ENCODE data around the gene RACK1. TPM values are rescaled to one million over a fixed set of nuclear protein-coding genes. Genes with fewer than 3 reads are reported as not detected.

Gene RACK1
- polyA plus RNA-seq, 2 of the 4 experiments (the other 2 are of a cell fraction), result 2,590 to 3,139 TPM

DNA sequence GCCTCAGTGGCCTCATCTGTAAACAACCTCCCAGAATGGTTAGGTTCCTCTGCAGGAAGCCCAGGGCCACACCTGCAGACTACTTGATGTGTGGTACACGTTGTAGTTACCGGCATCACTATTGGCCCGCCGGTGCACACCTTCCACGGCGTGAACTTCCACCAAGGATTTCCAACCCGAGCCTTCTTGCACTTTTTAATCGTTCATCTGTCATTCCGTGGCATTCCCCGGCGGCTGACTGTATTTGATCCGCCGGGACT, 26.0 kb downstream of the RACK1 start:
- ATAC-seq (peak; percentile 9 to 36), DNase-seq (ENCODE audit: low read depth in 1 of 2, low spot score in 1 of 2) (no peak), FAIRE-seq (no peak)
- POLR2A ChIA-PET, result interaction anchor here (2.4 kb wide), 1 partner anchor 11 kb away, joined by 16 read pairs; no protein-coding TSS in a partner anchor
- peak overlapping the region; percentile 45 for H3K4me3 ChIP-seq
- no peaks in the 10 kb centered on the region for H3K9me3 ChIP-seq
- 2% methylated on average over 13 of the region's 13 CpGs for WGBS (ENCODE audit: missing lambda C conversion rate)
- CTCF ChIA-PET, result interaction anchor here (0.9 to 1.0 kb wide), 2 partner anchors 26 to 34 kb away, joined by 3 read pairs; no protein-coding TSS in a partner anchor
- peak overlapping the region; percentile 82 for H3K4me2 ChIP-seq
- TF ChIP-seq HOXA7 (CRISPR knock-in tag; IDR thresholded peaks at IDR 0.05), result no peak
- TF ChIP-seq, protein P1, sequence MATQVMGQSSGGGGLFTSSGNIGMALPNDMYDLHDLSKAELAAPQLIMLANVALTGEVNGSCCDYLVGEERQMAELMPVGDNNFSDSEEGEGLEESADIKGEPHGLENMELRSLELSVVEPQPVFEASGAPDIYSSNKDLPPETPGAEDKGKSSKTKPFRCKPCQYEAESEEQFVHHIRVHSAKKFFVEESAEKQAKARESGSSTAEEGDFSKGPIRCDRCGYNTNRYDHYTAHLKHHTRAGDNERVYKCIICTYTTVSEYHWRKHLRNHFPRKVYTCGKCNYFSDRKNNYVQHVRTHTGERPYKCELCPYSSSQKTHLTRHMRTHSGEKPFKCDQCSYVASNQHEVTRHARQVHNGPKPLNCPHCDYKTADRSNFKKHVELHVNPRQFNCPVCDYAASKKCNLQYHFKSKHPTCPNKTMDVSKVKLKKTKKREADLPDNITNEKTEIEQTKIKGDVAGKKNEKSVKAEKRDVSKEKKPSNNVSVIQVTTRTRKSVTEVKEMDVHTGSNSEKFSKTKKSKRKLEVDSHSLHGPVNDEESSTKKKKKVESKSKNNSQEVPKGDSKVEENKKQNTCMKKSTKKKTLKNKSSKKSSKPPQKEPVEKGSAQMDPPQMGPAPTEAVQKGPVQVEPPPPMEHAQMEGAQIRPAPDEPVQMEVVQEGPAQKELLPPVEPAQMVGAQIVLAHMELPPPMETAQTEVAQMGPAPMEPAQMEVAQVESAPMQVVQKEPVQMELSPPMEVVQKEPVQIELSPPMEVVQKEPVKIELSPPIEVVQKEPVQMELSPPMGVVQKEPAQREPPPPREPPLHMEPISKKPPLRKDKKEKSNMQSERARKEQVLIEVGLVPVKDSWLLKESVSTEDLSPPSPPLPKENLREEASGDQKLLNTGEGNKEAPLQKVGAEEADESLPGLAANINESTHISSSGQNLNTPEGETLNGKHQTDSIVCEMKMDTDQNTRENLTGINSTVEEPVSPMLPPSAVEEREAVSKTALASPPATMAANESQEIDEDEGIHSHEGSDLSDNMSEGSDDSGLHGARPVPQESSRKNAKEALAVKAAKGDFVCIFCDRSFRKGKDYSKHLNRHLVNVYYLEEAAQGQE (IDR thresholded peaks at IDR 0.05), result no peak
- peaks cover 5% of the 10 kb centered on the region; the same call in 2 of the 3 replicates for H3K4me1 ChIP-seq
- peak overlapping the region; percentile 31 to 81 for H3K27ac ChIP-seq

DNA sequence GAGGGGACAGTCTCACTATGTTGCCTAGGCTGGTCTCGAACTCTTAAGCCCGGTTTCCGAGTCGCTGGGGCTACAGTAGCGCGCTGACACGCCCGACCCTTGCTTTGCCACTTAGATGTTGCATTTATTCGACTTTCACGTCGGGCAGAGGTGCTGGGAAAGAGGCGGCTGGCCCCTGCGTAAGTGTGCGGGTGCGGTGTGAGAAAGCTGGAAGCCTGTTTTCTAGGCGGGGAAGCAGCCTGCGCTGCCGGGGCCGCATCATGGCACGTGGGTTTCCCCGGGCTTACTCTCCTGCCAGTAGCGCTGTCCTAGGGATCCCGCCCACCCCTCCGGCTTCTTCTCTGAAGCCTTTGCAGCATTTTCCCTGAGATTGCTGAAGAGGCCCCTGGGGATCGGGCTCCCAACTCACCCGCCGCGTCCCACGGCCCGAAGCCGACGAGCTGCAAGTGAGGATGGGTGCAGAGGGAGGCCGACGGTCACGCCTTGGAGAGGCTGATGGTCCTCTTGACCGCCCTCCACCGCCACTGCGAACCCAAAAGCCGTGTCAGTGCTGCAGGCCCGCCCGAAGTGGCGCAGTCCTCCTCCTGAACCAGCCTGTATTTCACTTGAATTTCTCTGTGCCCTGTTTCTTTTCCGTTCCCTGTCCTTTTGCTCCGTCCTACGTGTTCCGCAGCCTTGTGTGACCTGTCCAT, 26.4 kb downstream of the RACK1 start:
- DNase-seq (ENCODE audit: low read depth in 1 of 2, low spot score in 1 of 2) (peak; percentile 65 to 88), FAIRE-seq (no peak), ATAC-seq (peak; percentile 52 to 58)
- no peaks in the 10 kb centered on the region for H3K9me3 ChIP-seq
- TF ChIP-seq, protein P2, sequence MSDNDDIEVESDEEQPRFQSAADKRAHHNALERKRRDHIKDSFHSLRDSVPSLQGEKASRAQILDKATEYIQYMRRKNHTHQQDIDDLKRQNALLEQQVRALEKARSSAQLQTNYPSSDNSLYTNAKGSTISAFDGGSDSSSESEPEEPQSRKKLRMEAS (IDR thresholded peaks at IDR 0.05), result peak; percentile 94
- TF ChIP-seq SMC3 (IDR thresholded peaks at IDR 0.05) (peak; percentile 3; the same call in 1 of the 3 replicates), ZC3H11A (IDR thresholded peaks at IDR 0.05) (no peak)
- TF ChIP-seq, protein P3, sequence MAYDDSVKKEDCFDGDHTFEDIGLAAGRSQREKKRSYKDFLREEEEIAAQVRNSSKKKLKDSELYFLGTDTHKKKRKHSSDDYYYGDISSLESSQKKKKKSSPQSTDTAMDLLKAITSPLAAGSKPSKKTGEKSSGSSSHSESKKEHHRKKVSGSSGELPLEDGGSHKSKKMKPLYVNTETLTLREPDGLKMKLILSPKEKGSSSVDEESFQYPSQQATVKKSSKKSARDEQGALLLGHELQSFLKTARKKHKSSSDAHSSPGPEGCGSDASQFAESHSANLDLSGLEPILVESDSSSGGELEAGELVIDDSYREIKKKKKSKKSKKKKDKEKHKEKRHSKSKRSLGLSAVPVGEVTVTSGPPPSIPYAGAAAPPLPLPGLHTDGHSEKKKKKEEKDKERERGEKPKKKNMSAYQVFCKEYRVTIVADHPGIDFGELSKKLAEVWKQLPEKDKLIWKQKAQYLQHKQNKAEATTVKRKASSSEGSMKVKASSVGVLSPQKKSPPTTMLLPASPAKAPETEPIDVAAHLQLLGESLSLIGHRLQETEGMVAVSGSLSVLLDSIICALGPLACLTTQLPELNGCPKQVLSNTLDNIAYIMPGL (CRISPR knock-in tag; IDR thresholded peaks at IDR 0.05; ENCODE audit: borderline replicate concordance), result peak; percentile 83; the same call in 1 of the 2 replicates
- TF ChIP-seq, protein P4, sequence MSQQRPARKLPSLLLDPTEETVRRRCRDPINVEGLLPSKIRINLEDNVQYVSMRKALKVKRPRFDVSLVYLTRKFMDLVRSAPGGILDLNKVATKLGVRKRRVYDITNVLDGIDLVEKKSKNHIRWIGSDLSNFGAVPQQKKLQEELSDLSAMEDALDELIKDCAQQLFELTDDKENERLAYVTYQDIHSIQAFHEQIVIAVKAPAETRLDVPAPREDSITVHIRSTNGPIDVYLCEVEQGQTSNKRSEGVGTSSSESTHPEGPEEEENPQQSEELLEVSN (IDR thresholded peaks at IDR 0.05; ENCODE audit: borderline replicate concordance, low read depth), result peak; percentile 88
- CTCF ChIA-PET, result interaction anchor here (0.9 to 1.8 kb wide), 3 partner anchors 26 to 33 kb away, joined by 3 to 6 read pairs (median 3); no protein-coding TSS in a partner anchor
- H3K27ac ChIP-seq, result peak overlapping the region; percentile 31 to 81
- H3K4me2 ChIP-seq, result peak overlapping the region; percentile 82
- POLR2A ChIA-PET, result interaction anchor here (2.4 kb wide), 1 partner anchor 10 kb away, joined by 16 read pairs; no protein-coding TSS in a partner anchor
- H3K4me1 ChIP-seq, result peaks cover 5% of the 10 kb centered on the region; the same call in 2 of the 3 replicates
- peak overlapping the region; percentile 45 for H3K4me3 ChIP-seq
- WGBS (ENCODE audit: missing lambda C conversion rate), result under 1% methylated on average over 42 of the region's 46 CpGs

DNA sequence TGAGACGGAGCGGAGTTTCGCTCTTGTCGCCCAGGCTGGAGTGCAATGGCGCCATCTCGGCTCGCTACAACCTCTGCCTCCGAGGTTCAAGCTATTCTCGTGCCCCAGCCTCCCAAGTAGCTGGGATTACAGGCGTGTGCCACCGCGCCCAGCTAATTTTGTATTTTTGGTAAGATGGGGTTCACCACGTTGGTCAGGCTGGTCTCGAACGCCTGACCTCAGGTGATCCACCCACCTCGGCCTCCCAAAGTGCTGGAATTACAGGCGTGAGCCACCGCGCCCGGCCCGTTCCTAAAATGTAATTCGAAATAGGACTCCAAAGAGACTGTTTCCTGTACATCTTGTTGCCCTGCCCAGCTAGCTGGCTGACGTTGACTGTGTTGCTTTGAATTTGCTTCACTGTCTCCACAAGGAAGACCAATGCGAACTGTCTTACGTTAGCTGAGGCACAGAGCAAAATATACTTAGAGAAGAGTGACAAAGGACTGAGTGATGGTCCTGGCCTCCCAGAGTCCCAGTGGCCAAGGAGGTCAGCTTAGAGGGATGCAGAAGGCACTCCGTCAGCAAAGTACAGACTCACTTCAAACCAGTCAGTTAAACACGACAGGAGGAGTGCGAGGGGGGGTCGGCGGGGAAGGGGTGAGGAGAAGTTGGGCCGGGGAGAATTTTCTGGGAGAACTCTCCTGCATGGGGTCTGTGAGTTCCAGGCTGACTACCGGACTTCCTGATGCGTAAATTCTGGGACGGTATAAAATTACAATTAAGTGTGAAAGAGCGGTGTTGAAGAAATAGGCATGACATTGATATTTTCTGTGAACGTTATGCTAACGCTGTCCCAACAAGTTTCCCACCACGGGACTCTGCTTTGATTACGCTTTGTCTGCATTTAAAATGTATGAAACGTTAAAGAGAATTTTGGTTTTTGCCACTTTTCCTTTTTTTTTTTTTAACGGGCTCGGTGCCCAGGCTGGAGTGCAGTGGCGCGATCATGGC, 27.4 kb downstream of the RACK1 start:
- ATAC-seq (peak; percentile 16 to 37; a peak in 5 of 6 replicates), DNase-seq (ENCODE audit: low read depth in 1 of 2, low spot score in 1 of 2) (peak; percentile 62 to 91), FAIRE-seq (no peak)
- POLR2A ChIA-PET, result interaction anchor here (0.9 to 2.4 kb wide), 5 partner anchors 9 to 28 kb away, joined by 3 to 16 read pairs (median 6); partner anchors contain the start of gene RACK1
- Histone ChIP-seq H3K27ac (peak overlapping the region; percentile 52 to 81), H3K4me1 (peaks cover 2% of the 10 kb centered on the region; the same call in 2 of the 3 replicates), H3K4me2 (peak overlapping the region; percentile 82), H3K4me3 (peak overlapping the region; percentile 45), H3K9me3 (no peaks in the 10 kb centered on the region)
- CTCF ChIA-PET, result interaction anchor here (0.7 to 1.8 kb wide), 5 partner anchors 10 to 32 kb away, joined by 3 to 6 read pairs (median 3); partner anchors contain the start of gene TRIM7
- WGBS (ENCODE audit: missing lambda C conversion rate), result 8% methylated on average over 44 of the region's 44 CpGs
- TF ChIP-seq KDM1A (IDR thresholded peaks at IDR 0.05; ENCODE audit: low read depth), result peak; percentile 93
- TF ChIP-seq HEYL (CRISPR knock-in tag; IDR thresholded peaks at IDR 0.05), result no peak
- TF ChIP-seq NFE2L2 (conservative IDR thresholded peaks at IDR 0.05; ENCODE audit: low read length), result no peak
- TF ChIP-seq, protein P5, sequence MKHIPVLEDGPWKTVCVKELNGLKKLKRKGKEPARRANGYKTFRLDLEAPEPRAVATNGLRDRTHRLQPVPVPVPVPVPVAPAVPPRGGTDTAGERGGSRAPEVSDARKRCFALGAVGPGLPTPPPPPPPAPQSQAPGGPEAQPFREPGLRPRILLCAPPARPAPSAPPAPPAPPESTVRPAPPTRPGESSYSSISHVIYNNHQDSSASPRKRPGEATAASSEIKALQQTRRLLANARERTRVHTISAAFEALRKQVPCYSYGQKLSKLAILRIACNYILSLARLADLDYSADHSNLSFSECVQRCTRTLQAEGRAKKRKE (CRISPR knock-in tag; IDR thresholded peaks at IDR 0.05; ENCODE audit: low read depth), result no peak
- TF ChIP-seq KDM5A (IDR thresholded peaks at IDR 0.05), result no peak
- no peak for TF ChIP-seq ESRRA (IDR thresholded peaks at IDR 0.05; ENCODE audit: borderline replicate concordance, low read length)
- TF ChIP-seq SREBF2 (IDR thresholded peaks at IDR 0.05), result peak; percentile 23; the same call in 1 of the 2 replicates
- no peak for TF ChIP-seq MAFK (IDR thresholded peaks at IDR 0.05; ENCODE audit: partially characterized antibody)
- no peak for TF ChIP-seq TP53 (CRISPR knock-in tag; IDR thresholded peaks at IDR 0.05)
- TF ChIP-seq EHMT2 (IDR thresholded peaks at IDR 0.05; ENCODE audit: low read depth), result 0 out of 2 replicates have a peak, but pooled peaks have one; percentile 52
- no peak for TF ChIP-seq ZC3H11A (IDR thresholded peaks at IDR 0.05)
- no peak for TF ChIP-seq FOSB (CRISPR knock-in tag; IDR thresholded peaks at IDR 0.05)
- TF ChIP-seq, protein P6, sequence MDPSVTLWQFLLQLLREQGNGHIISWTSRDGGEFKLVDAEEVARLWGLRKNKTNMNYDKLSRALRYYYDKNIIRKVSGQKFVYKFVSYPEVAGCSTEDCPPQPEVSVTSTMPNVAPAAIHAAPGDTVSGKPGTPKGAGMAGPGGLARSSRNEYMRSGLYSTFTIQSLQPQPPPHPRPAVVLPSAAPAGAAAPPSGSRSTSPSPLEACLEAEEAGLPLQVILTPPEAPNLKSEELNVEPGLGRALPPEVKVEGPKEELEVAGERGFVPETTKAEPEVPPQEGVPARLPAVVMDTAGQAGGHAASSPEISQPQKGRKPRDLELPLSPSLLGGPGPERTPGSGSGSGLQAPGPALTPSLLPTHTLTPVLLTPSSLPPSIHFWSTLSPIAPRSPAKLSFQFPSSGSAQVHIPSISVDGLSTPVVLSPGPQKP (IDR thresholded peaks at IDR 0.05; ENCODE audit: low read depth, low read length), result no peak
- TF ChIP-seq GATA3 (IDR thresholded peaks at IDR 0.05; ENCODE audit: borderline replicate concordance), result no peak
- TF ChIP-seq RARB (CRISPR knock-in tag; IDR thresholded peaks at IDR 0.05), result no peak

Data from A549 (cell line).